ENCODE data around the gene CKAP5. TPM values are rescaled to one million over a fixed set of nuclear protein-coding genes. Genes with fewer than 3 reads are reported as not detected.

The CKAP5 gene
- 70.3 TPM for total RNA-seq
- long read RNA-seq, full-length matches to known transcripts, result 7 of 18 reads
- long read RNA-seq, partial matches to known transcripts, result 7 of 18 reads
- long read RNA-seq, other reads (novel, unspliced or antisense), result 4 of 18 reads

DNA sequence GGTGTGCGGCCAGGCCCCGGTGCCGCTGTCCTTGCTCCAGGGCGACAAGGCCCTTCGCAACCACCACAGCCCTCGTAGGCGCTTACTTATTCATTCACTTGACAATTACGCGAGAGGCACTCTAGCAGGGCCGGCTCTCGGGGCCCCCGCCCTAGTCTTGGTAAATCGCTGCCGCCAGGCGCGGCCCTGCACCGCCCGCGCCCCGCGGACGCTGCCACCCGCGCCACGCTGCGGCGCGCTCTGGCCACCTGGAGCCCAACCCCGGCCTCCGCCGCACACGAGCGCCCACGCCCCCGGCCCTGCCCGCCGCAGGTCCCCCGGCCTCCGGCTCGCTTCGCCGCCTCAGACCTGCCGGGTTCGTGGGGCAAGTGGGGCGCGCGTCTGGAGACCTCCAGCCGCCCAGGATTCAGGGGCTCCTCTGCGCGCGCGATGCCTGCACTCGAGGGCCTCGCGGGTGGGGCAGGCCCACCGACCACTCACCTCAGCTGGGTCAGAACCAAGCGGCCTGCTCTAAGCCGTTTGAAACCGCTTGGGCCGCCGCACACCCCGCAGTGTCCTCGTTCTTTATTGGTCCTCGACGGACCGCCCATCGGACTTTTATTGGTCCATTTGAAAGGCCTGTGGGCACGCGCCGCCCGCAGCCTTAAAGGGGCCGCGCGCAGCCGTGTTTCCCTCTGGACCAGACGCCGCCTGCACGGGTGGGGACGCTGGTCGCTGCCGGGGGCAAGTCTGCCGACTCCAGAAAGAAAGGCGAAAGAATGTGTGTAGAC, at the start of gene CKAP5:
CKAP5 (minus strand) TSS at position 541 of the 770 bp plus-strand sequence. CDS start 25,049 bp downstream, outside the sequence.
- DNase-seq (ENCODE audit: missing footprints) (peak; percentile 94), ATAC-seq (peak; percentile 99)
- intact Hi-C loops (cut with DNase I), result loop anchor here (2.0 kb wide), 1 partner anchor 19 kb away; no protein-coding TSS in a partner anchor

DNA sequence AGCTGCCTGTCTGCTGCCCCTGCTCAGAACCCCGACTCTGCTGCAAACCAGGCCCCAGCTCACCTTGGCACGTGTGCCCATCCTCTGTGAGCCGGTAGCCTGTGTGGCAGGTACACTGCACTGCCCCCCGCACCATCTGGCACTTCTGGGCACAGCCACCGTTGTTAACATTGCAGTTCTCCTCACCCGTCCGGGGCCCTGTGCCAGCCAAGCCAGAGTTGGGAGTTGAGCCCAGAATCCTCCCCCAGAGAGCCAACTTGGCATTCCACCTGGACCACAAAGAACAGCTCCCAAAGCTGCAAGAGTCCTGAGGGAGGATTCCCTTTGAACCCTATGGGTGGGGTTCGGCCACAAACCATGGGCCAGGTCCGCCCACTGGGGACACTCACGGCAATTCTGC, 49.7 kb upstream of the CKAP5 start:
- DNase-seq (ENCODE audit: missing footprints) (peak; percentile 85), ATAC-seq (peak; percentile 91)
- intact Hi-C loops (cut with DNase I), result loop anchor here (2.0 kb wide), 1 partner anchor 23 kb away; the partner anchor contains the start of gene LRP4

DNA sequence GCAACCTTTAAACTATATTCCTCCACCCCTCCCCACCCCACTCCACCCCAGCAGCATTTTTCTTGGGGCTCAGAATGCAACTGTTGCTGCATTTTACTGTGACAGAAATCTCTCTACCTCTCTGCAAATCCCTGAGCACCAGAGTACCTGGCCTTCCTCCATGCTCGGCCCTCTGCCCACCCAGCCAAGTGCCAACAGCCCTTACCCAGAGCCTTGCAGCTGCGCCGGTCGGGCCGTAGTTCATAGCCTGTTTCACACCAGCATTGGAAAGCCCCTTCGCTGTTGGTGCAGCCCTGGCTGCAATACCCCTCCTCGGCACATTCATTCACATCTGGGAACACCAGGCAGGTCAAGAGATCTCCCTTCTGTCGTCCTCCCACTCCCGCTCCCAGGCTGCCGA, 48.9 kb upstream of the CKAP5 start:
- DNase-seq (ENCODE audit: missing footprints) (no peak), ATAC-seq (no peak)
- intact Hi-C loops (cut with DNase I), result loop anchor here (5.0 kb wide), 1 partner anchor 462 kb away; no protein-coding TSS in a partner anchor

DNA sequence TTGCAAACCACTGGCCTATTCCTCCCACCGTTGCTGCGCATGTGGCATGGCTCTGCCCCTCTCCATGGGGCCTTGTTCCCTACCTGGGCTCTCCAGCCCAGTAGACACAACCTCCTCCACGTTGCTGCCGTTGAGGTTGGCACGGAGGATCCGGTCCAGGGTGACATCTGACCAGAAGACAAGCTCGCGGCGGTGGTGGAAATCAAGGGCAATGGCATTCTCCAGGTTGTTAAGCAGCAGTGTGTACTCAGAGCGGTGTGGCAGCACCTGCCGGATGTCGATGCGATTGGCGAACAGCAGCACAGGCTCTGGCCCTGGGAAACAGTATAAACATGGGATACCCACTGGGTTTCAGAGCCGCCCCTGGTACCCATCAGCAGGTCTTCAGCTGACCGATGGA, 48.4 kb upstream of the CKAP5 start:
- intact Hi-C loops (cut with DNase I), result loop anchor here (5.0 kb wide), 1 partner anchor 463 kb away; no protein-coding TSS in a partner anchor
- ATAC-seq (no peak), DNase-seq (ENCODE audit: missing footprints) (no peak)

DNA sequence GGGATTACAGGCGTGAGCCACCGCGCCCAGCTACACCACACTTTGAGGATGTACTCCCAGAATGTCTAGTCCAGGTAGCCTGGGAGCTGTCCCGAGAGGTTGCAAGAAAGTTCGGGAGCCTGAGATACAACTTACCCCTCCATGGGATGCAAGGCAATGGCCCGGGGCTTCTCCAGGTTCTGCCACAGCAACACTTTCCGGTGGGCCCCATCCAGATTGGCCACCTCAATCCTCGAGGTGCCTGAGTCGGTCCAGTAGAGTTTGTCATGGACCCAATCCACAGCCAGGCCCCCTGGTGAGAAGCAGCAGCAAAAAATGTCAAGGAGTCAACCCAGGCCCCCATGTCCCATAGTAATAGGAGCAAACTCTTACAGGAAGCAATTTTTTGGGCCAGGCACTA, 46.8 kb upstream of the CKAP5 start:
- ATAC-seq (no peak), DNase-seq (ENCODE audit: missing footprints) (no peak)
- intact Hi-C loops (cut with DNase I), result loop anchor here (5.0 kb wide), 1 partner anchor 464 kb away; no protein-coding TSS in a partner anchor

DNA sequence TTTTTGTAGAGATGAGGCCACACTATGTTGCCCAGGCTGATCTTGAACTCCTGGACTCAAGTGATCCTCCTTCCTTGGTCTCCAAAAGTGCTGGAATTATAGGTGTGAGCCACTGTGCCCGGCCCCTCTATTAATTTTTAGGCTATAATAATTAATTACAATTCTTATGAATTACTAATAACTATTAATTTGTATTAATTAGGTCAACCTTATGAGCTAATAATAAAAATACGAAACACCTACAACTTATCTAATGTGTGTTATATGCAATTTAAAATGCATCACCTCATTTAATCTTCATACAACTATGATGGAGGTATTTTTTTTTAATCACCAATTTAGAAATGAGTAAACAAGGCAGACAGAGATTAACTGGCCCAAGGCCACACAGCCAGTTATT, 46.0 kb upstream of the CKAP5 start:
- DNase-seq (ENCODE audit: missing footprints) (no peak), ATAC-seq (no peak)
- intact Hi-C loops (cut with DNase I), result loop anchor here (5.0 kb wide), 1 partner anchor 465 kb away; no protein-coding TSS in a partner anchor

DNA sequence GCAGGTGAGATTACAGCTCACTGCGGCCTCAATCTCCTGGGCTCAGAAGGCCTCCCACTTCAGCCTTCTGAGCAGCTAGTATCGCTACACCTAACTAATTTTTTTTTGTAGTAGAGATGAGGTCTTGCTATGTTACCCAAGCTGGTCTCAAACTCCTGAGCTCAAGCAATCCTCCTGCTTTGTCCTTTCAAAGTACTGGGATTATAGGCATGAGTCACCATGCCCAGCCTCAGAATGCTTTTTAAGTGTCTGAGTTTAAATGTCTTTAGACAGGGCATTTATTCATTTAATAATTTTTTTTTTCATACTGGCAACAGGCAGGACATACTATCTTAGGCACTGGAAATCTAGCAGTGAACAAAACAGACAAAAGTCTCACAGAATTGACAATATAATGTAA, 44.6 kb upstream of the CKAP5 start:
- intact Hi-C loops (cut with DNase I), result loop anchor here (5.0 kb wide), 1 partner anchor 467 kb away; no protein-coding TSS in a partner anchor
- no peak for DNase-seq (ENCODE audit: missing footprints)
- ATAC-seq, result no peak

DNA sequence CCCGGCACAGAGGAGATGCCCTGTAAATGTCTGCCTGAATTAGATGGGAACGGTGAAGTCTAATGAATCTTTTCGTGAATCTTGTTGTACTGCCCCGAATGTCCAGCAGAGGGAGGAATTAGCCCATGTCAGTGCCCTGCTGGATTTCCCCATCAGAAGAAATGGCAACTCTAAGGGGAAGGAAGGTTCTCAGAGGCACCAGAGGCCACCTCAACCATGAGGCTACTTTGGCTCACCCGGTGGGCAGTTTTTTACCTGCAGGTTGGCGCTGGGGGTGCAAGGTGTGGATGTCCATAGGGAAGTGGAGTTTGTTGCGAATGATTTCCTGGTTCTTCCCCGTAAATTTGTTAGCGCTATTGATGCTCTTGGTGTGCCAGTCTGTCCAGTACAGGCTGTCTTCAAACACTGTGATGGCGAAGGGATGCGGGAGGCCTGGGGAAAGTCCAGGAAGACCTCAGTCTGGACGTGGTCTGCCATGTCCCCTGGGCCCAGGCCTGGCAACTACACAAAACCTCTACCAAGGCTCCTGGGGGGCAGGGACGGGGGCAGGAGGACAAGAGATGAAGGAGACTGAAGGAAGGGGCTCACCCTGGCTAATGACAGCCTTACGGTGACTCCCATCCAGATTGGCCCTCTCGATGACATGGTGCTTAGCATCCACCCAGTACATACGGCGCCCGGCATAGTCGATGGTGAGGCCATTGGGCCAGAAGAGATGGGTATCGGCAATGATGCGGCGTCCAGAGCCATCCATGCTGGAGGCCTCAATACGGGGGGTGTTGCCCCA, 43.8 kb upstream of the CKAP5 start:
- DNase-seq (ENCODE audit: missing footprints) (no peak), ATAC-seq (peak; percentile 83)
- intact Hi-C loops (cut with DNase I), result loop anchor here (1.0 to 5.0 kb wide), 2 partner anchors 263 to 467 kb away; no protein-coding TSS in a partner anchor

DNA sequence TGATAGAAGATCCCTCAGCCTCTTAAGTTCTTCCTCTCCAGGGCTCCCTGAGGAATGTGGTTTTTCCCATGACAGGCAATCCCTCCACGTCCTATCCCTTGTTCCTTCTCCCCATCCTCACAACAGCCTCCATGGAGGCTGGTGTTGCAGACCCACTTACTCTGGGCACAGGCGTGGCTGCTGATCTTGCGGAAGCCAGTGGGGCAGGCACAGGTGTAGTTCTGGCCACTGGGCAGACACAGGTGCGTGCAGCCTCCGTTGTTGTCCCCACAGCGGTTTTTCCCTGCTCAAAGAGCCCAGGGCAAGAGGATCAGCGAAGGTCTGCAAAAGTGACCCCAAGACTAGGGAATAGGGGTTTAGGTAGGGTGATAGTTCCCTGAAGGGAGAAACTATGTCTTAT, 43.2 kb upstream of the CKAP5 start:
- ATAC-seq (no peak), DNase-seq (ENCODE audit: missing footprints) (no peak)
- intact Hi-C loops (cut with DNase I), result loop anchor here (1.0 kb wide), 1 partner anchor 264 kb away; no protein-coding TSS in a partner anchor

DNA sequence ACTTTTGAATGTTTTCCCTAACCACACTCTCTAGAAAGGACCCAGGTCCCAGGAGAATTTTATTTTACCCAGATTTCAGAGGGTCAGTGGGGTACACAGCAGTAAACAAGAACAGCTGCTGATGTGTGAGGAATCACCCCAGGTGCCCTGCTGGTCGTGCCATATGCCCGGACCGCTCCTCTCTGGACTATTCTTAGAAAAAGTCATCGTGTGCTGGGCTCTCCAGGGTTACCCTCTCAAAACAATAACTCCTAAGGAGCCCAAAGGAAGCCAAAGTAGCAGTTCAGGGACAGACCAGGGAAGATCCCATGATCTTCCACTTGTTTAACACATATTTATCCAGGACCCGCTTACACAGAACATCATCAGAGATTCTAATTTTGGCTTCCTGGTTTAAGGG, 42.6 kb upstream of the CKAP5 start:
- ATAC-seq, result no peak
- DNase-seq (ENCODE audit: missing footprints), result no peak
- intact Hi-C loops (cut with DNase I), result loop anchor here (1.0 kb wide), 1 partner anchor 265 kb away; no protein-coding TSS in a partner anchor

DNA sequence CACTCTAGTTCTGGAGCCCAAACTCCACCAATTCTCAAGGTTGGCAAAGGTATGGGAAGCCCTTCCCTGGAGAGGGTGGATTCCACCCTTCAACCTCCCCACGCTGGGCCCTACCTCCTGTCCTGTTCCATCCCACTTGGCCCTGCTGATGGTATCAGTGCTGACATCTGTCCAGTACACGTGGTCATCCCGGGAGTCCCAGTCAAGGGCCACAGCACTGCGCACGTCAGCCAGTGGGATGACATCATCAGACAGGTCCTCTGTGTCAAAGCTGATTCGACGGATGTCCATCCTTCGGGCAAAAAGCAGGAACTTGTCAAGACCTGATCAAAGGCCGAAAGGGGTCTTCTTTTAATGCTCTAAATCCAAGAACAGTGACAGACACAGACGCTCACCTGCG, 40.1 kb upstream of the CKAP5 start:
- ATAC-seq (no peak), DNase-seq (ENCODE audit: missing footprints) (no peak)
- intact Hi-C loops (cut with DNase I), result no loop called here

DNA sequence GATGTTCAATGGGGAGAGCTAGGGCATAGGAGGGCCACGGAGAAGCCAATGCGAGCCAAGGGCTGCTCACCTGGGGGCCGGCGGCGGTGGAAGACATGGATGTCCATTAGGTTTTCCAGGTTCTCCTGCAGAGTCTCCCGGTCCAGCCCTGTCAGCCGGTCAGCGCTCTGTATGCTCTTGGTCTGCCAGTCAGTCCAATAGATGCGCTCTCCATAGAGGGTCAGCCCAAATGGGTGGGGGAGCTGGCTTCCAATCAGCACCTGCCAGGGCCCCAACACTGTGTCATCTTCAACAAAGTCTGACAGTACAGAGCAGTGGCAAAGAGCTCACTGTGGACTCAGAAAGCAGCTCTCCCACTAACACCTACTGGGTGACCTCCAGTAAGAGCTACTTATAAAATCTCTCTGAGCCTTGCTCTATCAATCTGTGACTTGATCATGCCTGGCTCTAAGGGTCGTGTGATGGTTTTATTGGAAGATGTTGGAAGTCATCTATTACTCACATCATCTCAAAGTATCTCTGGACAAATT, 33.0 kb upstream of the CKAP5 start:
- intact Hi-C loops (cut with DNase I), result no loop called here
- DNase-seq (ENCODE audit: missing footprints) (no peak), ATAC-seq (no peak)

DNA sequence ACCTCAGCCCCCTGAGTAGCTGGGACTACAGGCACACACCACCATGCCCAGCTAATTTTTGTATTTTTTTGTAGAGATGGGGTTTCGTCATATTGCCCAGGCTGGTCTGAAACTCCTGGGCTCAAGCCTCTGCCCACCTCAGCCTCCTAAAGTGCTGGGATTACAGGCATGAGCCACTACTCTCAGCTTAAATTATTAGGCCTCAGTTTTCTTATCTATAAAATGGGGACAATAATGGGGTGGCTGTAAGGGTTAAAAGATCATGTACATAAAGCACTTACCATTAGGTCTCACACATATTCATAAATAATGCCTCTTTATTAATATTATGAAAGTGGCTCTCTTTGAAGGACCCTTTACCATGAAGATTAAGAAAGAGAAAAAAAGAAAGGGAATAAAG, 31.5 kb upstream of the CKAP5 start:
- DNase-seq (ENCODE audit: missing footprints) (no peak), ATAC-seq (no peak)
- intact Hi-C loops (cut with DNase I), result no loop called here

DNA sequence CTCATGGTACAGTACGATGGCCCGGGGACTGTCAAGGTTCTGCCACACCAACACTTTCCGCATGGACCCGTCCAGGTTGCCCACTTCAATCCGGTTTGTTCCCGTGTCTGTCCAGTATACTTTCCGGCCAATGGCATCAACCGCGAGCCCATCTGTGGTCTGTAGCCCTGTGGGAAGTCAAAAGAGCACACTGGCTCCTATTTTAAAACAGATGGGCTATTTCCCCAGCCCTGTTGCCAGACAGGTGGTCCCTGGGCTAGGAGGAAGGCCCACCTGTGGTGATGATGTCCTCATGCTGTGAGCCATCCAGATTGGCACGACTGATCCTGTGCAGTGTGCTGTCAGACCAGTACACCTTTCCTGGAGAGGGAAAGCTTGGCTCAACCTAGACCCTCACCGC, 30.4 kb upstream of the CKAP5 start:
- intact Hi-C loops (cut with DNase I), result no loop called here
- DNase-seq (ENCODE audit: missing footprints), result peak; percentile 26
- no peak for ATAC-seq

DNA sequence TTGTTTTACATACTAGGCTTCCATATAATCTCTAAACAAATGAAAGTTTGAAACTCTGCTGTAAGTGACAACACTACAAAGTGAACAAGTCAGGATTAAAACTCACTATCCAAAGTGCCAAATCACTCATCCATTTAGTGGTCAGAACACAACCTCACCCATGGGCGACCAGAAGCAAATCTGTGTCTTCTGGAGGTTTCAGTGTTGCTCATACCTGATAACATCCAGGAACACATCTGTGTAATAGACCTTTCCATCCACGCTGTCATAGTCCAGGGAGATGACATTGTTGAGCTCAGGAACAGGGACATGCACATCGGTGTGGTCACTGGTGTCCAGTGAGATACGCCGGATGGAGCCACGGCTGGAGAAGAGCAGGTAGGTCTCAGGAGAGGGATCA, 28.5 kb upstream of the CKAP5 start:
- ATAC-seq (no peak), DNase-seq (ENCODE audit: missing footprints) (no peak)
- intact Hi-C loops (cut with DNase I), result no loop called here

DNA sequence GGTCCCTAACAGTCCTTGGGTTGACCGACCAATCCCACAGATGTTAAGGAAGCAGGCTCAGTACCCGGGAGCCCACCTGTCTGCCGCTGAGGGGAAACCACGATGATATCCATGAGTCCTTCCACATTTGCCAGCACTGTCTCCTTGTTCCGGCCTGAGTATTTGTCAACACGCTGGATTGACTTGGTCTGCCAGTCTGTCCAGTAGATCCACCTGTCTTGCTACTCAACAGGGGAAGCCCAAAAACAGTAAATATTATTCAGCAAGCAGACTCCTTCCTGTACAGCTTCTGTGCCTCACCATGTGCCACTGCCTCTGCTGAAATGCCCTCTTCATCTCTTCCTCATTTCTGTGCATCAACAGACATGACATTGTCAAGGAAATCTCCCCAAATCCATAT, 22.8 kb upstream of the CKAP5 start:
- intact Hi-C loops (cut with DNase I), result no loop called here
- ATAC-seq (no peak), DNase-seq (ENCODE audit: missing footprints) (no peak)

DNA sequence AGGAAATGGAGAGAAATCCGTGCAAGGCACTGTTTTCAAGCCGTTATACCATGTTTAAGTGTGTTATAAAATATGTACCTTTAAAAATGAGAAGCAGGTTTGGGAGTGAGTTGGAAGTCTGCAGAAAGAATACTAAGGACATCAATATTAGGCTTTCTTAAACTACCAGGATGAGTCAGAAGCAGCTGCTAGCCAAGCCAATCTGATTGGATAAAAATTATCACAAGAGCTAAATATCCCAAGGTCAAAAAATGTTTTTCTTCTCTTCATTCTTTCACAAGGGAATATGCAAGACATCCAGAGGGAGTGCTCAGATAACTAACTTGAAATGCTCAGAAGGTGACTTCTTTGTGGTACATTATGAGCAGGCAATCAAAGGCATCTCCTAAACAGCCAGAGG, 19.3 kb upstream of the CKAP5 start:
- intact Hi-C loops (cut with DNase I), result no loop called here
- no peak for DNase-seq (ENCODE audit: missing footprints)
- no peak for ATAC-seq

DNA sequence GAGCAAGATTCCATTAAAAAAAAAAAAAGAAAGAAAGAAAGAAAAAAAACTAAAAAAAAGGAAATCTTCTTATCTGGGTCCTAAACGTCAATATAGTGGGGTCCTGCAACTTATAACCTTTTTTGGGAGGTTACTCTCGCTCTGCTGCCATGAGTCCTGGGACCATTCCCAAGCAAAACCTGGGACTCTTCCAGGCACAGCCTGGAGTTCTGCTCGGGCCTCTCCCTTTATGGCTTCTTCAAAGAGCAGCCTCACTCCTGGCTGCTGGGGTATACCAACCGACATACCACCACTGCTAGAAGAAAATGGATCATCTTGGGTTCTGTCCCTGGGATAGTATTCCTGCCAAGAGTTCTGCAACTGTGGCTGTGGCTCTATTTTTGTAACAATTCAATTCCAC, 14.1 kb upstream of the CKAP5 start:
- intact Hi-C loops (cut with DNase I), result no loop called here
- ATAC-seq, result no peak
- no peak for DNase-seq (ENCODE audit: missing footprints)

DNA sequence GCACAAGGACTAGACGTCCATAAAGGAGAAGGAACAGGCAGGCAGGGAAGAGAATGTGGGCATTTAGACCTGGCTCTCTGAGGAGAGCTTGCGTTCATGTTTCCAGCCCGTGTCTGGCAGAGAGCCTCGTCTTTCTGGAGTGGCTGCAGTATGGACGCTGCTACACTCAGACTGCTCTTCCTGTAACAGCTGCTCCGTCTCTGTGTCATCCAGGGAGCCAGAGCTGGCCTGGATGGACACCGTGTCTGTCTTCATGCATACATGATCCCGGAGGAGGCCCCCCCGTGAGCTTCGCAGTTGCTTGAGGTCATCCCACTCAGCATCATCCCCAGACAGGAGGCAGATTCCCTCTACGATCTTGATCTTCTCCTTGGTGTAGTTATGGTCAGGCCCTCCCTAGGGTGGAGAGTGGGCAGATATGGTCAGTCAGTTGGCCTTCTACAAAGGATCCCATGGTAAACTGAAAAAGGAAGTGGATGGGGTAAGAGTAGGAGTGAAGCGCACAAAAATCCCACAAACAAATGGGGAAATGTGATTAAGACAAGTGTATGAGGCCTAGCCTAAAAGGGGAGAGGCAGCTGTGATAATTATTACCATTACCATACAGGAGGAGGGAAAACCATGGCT, 13.0 kb upstream of the CKAP5 start:
- intact Hi-C loops (cut with DNase I), result no loop called here
- ATAC-seq (peak; percentile 40), DNase-seq (ENCODE audit: missing footprints) (no peak)
